Sigmoid colon (tissue), 4 donors: ENCODE results near the gene ADCY5.

ENCODE experiments used
- POLR2AphosphoS5 ChIP-seq, 4 donors: sonication (generic); formaldehyde crosslinking; IDR thresholded peaks; one replicate each; pipeline ENCODE4 v1.6.1; 2017; ENCODE audit warnings: antibody characterized with exemption in 4 of 4
- TF ChIP-seq, protein P1 (sequence below), 4 experiments: fragments of 450-650 bp in 3 of 4; fragments of 200-600 bp in 1 of 4; IDR thresholded peaks; one replicate each; pipeline ENCODE4 v1.5.1; 2016 to 2019; ENCODE audit warnings: antibody characterized with exemption in 4 of 4, mild to moderate bottlenecking in 3 of 4, moderate library complexity in 2 of 4

DNA sequence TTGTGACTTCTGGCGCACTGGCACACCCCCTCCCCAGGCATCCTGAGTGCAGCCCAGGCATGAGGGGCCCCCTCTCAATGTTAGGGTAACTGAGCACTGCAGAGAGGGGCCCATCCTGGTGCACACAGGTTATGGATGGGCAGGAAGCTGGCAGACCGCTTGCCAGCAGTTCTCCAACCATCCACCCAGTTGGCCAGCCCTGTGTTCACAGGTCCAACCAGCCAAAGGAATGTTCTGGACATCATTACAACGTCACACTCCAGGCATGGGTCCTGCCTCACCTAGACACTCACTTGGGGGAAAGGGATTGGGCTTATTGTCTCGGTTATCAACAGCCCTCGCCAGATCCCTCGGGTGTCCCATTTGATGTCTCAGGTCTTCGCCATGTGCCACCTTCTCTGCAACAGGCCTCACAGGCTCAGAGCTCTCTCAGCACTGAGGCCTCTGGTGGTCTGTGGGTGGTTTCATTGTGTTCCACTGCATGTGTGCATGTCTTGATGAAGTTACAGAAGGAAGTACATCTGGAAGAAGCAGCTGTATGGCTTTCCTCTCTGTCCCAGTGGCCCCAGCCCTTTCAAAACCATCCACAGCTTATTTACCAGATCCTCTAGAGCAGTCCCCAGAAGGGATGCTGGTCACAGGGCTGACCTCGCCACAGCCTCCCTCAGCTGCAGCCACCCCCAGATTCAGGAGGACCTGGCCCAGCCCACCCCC is 23.7 kb downstream of the ADCY5 start:
- TF ChIP-seq, protein P1, sequence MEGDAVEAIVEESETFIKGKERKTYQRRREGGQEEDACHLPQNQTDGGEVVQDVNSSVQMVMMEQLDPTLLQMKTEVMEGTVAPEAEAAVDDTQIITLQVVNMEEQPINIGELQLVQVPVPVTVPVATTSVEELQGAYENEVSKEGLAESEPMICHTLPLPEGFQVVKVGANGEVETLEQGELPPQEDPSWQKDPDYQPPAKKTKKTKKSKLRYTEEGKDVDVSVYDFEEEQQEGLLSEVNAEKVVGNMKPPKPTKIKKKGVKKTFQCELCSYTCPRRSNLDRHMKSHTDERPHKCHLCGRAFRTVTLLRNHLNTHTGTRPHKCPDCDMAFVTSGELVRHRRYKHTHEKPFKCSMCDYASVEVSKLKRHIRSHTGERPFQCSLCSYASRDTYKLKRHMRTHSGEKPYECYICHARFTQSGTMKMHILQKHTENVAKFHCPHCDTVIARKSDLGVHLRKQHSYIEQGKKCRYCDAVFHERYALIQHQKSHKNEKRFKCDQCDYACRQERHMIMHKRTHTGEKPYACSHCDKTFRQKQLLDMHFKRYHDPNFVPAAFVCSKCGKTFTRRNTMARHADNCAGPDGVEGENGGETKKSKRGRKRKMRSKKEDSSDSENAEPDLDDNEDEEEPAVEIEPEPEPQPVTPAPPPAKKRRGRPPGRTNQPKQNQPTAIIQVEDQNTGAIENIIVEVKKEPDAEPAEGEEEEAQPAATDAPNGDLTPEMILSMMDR (IDR thresholded peaks at IDR 0.05): no peak
- peak in 1 of 4 donors; percentile 14 for TF ChIP-seq POLR2AphosphoS5 (IDR thresholded peaks at IDR 0.05)
